AG04449 (cell line): ENCODE data around the gene GGT7.

Experiments used
- CTCF ChIA-PET: fragments of 350-600 bp; formaldehyde crosslinking; extraction: SDS; loops from one replicate; lab custom pipeline; 2021; ENCODE audit warnings: antibody characterized with exemption; lab: Yijun Ruan, JAX
- POLR2A ChIA-PET: fragments of 400-600, 350-600 bp; formaldehyde crosslinking; extraction: SDS; loops from one replicate; lab custom pipeline; 2020; ENCODE audit warnings: antibody characterized with exemption, inconsistent platforms; lab: Yijun Ruan, JAX
- DNase-seq: peaks from one replicate; pipeline ENCODE4 v3.0.0-alpha.2; 2010; ENCODE audit warnings: low read depth, low spot score
- H3K4me3 ChIP-seq: 2 replicates; pipeline ENCODE4 v1.5.1; 2011; ENCODE audit warnings: low read depth, mild to moderate bottlenecking, control low read depth, low read length
- TF ChIP-seq, protein P1 (sequence below): IDR thresholded peaks from one replicate; pipeline ENCODE4 v1.5.1; 2011; ENCODE audit warnings: mild to moderate bottlenecking, moderate library complexity, low read length, control low read depth, inconsistent platforms; ENCODE audit not compliant: insufficient read depth; ENCODE audit errors: missing control alignments

GGT7 gene

DNA sequence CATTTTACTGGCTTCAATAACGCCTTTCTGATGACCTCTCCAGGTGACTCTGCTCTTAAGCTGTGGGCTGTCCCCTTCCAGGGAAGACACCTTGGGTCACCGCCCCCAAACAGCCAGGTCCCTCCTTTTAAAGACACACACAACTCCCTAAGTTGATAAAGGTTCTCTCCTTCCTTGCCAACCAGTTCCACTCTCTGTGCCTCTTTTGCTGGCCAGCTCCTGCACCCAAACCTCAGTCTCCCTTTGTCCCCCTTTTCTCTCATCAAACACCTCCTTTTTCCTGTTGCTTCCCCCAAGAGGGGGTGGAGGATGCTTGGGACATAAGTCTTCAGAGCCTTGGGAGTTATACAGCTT, 48.2 kb downstream of the GGT7 start:
- ChIA-PET POLR2A (interaction anchor here (0.7 kb wide), 1 partner anchor 460 kb away, joined by 3 read pairs; the partner anchor contains the start of gene EIF6), CTCF (interaction anchor here (0.9 to 1.5 kb wide), 5 partner anchors 11 to 639 kb away, joined by 3 to 6 read pairs (median 4); no protein-coding TSS in a partner anchor)
- DNase-seq = no peak
- TF ChIP-seq, protein P1, sequence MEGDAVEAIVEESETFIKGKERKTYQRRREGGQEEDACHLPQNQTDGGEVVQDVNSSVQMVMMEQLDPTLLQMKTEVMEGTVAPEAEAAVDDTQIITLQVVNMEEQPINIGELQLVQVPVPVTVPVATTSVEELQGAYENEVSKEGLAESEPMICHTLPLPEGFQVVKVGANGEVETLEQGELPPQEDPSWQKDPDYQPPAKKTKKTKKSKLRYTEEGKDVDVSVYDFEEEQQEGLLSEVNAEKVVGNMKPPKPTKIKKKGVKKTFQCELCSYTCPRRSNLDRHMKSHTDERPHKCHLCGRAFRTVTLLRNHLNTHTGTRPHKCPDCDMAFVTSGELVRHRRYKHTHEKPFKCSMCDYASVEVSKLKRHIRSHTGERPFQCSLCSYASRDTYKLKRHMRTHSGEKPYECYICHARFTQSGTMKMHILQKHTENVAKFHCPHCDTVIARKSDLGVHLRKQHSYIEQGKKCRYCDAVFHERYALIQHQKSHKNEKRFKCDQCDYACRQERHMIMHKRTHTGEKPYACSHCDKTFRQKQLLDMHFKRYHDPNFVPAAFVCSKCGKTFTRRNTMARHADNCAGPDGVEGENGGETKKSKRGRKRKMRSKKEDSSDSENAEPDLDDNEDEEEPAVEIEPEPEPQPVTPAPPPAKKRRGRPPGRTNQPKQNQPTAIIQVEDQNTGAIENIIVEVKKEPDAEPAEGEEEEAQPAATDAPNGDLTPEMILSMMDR = no peak
- H3K4me3 ChIP-seq = peak overlapping the region; percentile 98

DNA sequence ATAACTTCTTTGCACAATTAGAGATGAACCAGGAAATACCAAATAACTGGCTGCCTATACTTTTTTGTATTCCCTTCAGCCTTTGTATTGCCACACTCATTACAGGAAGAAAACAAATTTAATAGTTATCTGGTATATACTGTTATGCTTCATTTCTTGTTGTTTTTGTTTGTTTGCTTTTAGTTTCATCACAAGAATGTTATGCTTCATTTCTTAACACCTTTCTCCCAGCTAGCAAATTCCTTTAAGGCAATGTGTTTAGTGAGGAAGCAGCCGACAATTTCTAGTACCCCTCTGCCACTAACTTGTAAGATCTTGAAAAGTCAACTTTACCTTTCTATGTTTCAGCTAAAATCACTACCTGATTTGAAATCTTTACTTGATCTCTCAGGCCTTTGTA, 48.6 kb downstream of the GGT7 start:
- DNase-seq = no peak
- TF ChIP-seq, protein P1 = no peak
- ChIA-PET POLR2A (interaction anchor here (0.7 kb wide), 1 partner anchor 460 kb away, joined by 3 read pairs; the partner anchor contains the start of gene EIF6), CTCF (interaction anchor here (0.9 to 1.3 kb wide), 3 partner anchors 11 to 639 kb away, joined by 3 to 6 read pairs (median 4); no protein-coding TSS in a partner anchor)
- peak overlapping the region; percentile 98 for H3K4me3 ChIP-seq

DNA sequence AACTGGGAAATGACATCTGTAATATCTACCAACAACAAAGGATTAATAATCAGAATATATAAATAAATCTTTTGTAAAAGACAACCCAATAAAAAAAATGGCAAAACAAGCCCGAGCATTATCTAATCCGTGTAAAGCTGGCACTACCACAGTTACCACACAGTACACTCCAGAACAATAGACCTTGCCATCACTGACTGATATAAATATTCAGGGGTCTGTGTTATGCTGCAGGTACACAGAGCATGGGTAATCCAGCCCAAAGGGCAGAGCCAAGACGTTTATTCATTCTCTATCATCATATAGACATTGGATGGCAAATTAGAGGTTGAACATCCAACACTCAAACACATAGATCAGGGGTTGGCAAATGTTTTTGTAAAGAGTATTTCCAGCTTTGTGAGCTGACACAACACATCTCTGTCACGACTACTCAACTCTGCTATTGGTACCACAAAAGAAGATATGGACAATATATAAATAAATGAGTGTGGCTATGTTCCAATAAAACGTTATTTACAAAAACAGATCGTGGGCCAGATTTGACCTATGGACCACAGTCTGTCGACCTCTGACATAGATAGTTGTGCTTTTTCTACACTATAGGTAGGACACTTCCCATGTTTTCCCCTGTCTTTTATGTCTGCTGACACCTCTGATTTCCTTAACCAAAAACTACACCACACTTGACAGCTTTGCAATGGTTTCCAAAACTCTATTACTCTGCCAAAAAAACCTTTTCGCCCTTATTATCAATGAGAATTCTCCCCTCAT, 51.7 kb downstream of the GGT7 start:
- ChIA-PET CTCF (no interaction called here), POLR2A (no interaction called here)
- no peak overlapping the region for H3K4me3 ChIP-seq
- TF ChIP-seq, protein P1 = no peak
- DNase-seq = no peak

DNA sequence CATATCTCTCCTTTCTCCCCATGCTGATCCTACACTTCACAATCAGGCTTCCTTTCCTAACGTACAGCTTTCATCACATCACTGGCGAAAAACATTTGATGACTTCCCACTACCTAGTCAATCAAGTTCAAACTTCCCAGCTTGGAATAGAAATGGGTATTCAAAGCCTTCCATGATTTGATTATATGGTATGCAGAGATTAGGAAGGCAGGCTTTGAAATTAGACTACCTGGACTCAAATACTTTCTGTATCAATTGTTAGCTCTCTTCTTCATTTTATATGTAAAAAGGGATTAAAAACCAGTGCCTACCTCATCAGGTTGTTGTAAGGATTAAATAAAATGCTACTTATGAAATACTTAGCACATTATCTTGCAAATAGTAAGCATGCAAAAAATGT, 54.9 kb downstream of the GGT7 start:
- ChIA-PET POLR2A (no interaction called here), CTCF (interaction anchor here (0.8 to 1.8 kb wide), 5 partner anchors 13 to 239 kb away, joined by 3 to 6 read pairs (median 3); partner anchors contain the start of gene GGT7)
- no peak overlapping the region for H3K4me3 ChIP-seq
- DNase-seq = no peak
- TF ChIP-seq, protein P1 = no peak

- no peak for DNase-seq
- ChIA-PET CTCF (interaction anchor here (0.8 to 1.8 kb wide), 4 partner anchors 14 to 238 kb away, joined by 3 to 6 read pairs (median 3); partner anchors contain the start of gene GGT7), POLR2A (no interaction called here)
- no peak overlapping the region for H3K4me3 ChIP-seq
- TF ChIP-seq, protein P1 = no peak
Measured at GRCh38 chr20:34817072-34817471, 55.6 kb downstream of the GGT7 start.

GRCh38 chr20:34815636-34816035, 57.0 kb downstream of the GGT7 start:
- TF ChIP-seq, protein P1 = no peak
- POLR2A ChIA-PET = no interaction called here
- CTCF ChIA-PET = no interaction called here
- H3K4me3 ChIP-seq = no peak overlapping the region
- DNase-seq = no peak
